HG03469 (cell line): ENCODE data around the gene STRN.
"Not testable (repeated sequence)": the region's sequence is repeated elsewhere in the genome, so short reads cannot be mapped to it uniquely, and the experiment has no call there.

Experiments
- ATAC-seq: cut with Tn5 transposase; IDR thresholded peaks from one replicate; pipeline ENCODE4 v1.9.1; 2021; ENCODE audit warnings: mild to moderate bottlenecking, moderate library complexity, moderate number of reproducible peaks; ENCODE audit not compliant: unreplicated experiment

Gene STRN

DNA sequence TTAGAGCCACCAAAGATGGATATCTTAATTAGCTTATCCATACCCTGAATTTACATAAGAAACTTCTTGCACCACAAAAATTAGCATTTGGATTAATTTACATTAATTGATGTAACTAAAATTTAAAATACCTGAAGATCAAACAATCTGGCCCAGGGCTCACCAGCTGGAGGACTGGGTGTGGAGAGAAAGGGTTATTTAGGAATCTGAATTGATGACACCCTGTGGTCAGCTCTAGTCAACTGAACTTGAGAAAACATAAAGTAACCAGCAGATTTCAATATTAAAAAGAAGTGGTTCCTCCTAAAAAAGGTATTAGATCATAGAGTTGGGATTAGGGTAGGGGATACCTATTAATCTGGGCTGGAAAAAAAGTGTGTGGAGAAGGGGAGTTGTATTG is 122.5 kb downstream of the STRN start:
- ATAC-seq = no peak

DNA sequence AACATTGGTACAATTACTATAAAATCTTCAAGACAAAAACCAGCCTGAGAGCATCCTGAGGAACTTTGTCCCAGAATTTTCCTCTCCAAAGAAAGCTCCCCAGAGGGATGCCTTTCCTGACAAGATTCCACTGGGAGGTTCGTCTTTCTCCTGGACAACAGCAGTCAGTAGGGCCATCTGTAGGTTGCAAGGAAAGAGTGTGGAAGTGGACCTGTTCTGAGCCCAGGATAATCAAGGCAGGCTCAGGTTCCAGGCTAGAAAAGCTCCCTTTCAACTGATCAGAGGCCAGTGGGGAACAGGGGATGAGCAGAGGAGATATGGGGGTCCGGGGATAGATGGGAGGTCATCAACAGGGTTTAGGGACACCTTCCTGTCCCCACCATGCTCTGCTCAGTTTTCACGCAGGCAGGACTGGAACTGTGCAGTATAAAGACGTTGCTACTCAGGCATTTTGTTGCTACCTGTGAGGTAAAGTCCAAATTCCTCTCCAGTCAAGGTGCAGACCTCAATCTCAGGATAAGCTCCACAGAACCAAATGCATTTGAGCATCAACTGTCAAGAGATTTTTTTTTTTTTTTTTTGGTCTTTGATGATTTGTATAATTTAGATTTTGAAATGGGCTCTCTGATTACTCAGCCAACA is 126.2 kb downstream of the STRN start:
- ATAC-seq = no peak

DNA sequence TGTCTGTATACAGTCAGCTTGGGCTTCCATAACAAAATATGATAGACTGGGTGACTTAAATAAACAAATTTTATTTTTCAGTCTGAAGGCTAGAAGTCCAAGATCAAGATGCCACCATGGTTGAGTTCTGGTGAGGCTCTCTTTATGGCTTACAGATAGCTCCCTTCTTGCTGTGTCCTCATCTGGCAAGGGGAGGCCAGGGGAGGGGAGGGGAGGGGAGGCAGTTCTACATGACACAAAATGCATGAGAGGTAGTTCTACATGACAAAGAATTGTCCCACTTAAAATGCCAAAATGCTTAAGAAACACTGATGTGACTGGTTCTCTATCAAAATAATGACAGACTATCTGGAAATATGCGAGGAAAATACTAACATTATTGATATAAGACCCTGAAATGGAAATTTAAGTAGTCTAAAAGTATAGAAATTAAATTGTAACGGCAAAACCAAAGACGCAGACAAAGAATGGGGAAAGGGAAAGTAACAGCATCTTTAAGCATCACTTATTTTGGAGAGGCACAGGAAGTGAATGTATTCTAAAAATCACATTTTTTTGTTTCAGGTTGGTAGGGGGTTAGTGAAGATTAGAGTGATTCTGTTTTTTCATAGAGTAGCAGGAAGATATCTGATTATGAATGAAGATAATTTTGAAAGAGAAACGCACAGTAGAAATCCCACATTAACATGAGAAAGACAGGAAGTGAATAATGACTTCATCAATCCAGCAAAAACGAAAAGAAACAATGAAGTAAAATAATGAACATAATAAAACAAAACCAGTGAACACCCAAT is 131.4 kb downstream of the STRN start:
- ATAC-seq = no peak

DNA sequence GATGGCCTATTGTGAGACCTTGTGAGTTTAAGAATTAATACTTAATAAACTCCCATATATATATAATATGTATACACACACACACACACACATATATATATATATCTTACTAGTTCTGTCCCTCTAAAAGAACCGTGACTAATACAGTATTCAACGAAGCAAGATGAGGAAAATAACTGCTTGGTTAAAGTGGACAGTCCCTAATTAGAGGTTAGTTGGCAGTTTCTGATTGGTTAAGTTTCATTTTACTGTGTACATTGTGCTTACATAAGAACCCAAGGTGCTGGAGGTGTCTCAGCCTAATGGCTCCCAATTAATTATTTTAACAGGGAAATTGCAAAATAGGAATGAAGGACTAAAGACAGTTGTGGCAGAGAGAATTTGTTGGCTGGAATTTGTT is 132.1 kb downstream of the STRN start:
- ATAC-seq = no peak

DNA sequence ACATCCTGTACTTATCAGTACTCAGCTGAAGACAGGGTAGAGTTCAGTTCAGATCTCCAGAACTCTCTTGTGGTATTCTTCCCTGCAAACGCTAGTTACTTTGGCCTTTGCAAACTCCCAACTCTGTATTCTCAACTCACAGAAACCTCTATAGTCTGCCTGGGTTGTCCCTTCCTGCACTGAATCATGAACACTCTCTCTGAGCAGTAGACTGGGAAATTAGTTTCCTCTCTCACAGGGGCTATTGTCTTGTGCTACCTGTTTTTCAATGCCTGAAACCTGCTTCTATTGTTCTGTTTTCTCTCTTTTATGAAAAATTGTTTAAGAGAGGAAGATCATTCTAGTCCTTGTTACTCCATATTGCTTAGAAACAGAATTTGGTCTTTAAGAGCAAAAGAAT is 135.2 kb downstream of the STRN start:
- ATAC-seq = no peak

DNA sequence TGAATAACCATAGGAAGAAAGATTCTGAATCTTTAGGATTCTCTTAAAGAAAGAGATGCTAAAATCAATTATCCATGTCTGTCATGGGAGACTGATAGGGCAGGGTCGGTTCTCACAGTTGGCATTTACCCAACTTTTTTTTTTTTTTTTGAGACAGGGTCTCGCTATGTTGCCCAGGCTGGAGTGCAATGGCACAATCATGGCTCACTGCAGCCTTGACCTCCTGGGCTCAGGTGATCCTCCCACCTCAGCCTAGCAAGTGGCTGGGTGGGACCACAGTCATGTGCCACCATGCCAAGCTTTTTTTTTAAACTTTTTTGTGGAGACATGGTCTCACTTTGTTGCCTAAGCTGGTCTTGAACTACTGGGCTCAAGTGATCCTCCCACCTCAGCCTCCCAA is 141.7 kb downstream of the STRN start:
- ATAC-seq = not testable (repeated sequence)

DNA sequence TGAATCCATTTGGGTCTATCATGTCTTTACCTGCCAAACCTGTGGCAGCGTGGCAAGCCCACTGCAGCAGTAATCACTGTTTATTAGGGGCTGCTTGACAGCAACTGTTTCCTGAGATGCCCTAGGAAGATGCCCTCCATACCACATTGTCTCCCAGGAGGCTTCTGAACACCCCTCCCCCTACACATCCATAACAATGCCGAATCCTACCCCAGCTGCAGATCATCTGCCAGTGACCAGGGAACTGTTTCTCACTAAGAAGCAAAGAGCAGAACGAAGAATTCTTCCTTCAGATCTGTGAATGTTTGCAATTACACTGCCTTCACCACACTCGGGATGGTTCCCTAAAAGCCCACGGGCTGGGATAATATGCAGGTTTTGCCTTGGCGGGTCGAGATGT is 142.1 kb downstream of the STRN start:
- ATAC-seq = no peak

DNA sequence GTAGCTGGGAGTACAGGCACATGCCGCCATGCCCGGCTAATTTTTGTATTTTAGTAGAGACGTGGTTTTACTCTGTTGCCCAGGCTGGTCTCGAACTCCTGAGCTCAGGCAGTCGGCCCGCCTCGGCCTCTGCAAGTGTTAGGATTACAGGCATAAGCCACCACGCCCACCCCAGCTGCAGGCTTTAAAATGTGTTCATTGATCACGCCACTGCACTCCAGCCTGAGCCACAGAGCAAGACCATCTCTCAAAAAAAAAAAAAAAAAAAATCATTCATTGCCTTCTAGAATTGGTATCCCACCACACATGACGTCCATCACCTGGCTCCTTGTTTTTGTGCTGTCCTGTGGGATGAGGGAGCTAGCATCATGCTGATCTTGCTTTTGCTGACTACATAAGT is 142.5 kb downstream of the STRN start:
- no peak for ATAC-seq

DNA sequence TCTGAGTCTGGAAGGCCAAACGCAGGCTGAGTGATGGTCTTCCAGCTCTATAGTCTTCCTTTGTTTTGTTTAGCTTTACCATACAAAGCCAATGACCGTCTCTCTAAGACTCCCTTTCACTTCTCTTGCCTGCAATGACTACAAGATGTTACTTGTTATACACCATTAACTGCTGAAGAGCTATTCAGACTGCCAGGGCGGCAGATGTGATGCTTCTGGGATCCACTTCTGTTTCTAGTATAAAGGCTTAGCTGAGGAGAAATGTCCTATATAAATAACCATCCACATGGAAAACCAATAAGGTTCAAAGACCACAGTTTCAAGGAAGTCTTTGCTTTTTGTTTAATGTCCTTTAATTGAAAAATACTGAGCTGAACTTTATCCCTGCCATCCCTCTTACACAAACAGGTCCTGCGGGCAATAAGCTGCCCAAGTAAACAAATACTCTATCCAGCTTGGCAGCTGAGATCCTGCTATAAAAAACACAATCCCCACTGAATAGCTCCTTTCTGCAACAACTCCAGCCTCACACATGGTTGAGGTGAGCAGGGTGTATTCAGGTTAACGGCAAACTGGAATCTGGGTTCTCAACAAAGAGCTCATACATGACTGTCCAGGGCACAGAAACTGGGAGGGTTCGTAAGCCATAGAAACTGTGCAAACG is 145.3 kb downstream of the STRN start:
- no peak for ATAC-seq

DNA sequence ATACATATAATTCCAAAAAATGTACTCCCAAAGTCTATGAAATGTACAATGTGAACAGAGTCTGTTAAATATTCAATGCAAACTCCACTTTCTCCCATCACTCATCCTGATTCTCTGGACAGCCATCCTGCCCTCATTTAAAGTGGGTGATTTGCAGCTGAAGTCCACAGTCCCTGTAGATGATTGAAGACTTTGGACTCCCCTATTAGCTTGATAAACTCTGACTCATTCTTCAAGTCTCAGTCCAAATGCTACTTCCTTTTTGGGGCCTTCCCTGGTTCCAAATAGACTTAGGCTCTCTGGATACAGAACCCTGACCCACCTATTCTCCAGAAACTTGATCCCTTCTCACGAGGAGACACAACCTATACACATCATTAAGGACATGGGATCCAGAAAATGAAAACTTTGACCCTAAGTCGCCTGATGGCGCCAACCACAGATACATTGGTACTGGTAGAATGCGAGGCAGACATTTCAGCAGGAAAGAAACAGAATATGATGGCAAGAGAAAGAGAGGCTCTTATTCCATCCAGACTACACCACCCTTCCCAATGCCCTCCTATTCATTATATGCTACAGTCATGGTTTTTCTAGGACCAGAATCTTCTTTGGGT is 147.1 kb downstream of the STRN start:
- ATAC-seq = no peak

DNA sequence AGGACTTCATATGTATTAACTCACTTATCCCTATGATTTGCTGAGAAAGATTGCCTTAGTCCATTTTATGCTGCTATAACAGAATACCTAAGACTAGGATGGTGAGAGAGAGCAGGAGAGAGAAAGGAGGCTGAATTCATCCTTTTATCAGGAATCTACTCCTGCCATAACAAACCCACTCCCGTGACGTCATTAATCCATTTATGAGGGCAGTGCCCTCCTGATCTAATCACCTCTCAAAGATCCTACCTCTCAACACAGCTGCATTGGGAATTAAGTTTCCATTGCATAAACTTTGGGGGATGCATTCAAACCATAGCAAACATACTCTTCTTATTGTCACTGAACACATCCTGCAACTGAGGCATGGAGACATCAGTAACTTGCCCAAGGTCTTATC is 147.8 kb downstream of the STRN start:
- ATAC-seq = no peak

DNA sequence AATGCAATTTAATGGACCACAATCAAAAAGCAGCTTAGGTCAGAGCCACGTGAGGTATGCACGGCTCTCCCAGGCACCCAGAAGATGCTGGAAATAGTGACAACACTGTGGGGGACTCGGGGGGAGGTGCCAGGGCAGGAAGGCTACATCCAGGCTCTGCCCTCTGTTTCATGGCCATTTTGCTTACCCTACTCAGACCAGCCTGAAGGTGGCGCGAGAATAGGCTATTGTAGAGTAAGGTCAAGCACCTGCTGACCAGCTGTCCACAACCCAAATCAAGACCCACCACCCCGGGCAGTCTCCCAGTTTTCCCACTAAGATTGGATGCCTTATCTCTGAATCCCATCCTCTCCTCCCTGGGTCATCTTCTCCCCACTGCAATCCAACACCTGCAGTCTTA is 154.1 kb downstream of the STRN start:
- no peak for ATAC-seq

DNA sequence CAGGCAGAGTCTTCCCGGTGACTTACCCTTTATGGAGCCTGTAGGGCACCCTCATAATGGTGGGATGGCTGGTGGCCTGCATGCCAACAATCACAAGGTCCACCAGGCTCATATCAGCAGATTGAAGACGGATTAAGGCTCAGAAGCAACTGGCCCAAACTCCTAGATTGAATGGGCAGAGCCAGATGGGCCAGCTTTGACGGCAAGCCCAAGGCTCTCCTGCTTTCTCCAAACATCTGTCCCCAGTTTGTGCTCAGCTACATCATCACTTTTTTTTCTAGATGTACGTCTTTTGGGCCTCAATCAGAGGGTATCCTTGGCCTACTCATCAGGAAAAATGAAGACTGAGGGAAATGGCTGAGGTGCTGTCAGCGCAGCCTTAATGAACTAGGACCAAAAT is 155.3 kb downstream of the STRN start:
- no peak for ATAC-seq

DNA sequence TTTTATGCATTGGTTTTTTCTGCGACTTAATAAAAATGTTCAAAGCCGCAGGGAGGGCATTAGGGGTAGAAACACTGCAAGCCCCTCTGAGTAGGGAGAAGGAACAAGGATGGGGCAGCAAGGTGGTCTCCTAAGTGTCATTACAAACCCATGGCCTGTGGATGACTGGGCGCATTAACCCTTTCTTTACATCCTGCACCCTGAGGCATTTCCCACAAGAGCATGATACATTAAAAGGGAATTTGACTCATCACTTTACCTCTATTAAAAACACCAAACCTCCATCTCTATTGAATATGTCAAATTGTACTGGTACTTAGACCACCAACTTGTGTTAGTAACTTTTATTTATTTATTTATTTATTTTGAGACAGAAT is 157.3 kb downstream of the STRN start:
- ATAC-seq = no peak

DNA sequence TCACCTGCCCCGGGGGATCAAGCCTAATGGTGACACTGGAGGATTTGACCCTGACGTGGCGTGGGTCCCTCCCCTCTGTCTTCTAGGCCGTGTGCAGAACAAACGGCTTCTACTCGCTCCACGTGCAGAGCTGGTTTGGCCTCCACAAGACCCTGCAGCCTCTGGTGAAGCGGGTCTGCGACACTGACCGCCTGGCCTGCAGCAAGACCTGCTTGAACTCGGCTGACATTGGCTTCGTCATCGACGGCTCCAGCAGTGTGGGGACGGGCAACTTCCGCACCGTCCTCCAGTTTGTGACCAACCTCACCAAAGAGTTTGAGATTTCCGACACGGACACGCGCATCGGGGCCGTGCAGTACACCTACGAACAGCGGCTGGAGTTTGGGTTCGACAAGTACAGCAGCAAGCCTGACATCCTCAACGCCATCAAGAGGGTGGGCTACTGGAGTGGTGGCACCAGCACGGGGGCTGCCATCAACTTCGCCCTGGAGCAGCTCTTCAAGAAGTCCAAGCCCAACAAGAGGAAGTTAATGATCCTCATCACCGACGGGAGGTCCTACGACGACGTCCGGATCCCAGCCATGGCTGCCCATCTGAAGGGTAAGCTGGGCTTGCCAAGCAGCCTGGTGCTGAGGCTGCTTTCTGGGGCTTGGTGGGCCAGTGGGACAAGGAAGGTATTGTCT is 157.8 kb downstream of the STRN start:
- no peak for ATAC-seq

DNA sequence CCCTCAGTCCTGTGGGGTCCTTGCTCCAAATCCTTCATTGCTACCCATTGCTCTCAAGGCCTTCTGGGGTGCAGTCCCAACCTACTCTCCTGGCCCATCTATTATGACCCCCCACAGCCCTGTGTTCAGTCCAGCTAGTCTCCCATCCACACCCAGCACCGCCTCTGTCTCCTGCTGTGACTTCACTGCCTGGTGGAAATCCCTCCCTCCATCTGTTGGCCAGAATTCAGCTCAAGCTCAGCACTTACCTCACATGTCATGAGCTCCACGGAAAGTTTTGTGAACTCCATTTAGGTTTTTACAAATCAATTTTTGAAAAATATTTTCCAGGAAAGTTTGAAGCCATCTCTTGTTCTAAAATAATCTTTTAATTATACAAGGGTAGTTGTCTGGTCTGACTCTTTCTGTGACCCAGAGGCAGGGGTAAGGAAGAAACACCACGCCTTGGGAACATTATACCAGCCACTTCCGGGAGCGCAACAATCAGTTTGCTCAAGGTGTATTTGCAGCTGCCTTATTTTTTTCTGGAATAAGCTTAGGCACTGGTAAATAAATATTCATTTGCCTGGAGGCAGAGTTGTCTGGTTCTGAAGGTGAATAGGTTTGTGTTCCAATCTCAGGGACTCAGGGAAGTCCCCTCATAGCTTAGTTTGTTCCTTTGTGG is 159.0 kb downstream of the STRN start:
- ATAC-seq = no peak

DNA sequence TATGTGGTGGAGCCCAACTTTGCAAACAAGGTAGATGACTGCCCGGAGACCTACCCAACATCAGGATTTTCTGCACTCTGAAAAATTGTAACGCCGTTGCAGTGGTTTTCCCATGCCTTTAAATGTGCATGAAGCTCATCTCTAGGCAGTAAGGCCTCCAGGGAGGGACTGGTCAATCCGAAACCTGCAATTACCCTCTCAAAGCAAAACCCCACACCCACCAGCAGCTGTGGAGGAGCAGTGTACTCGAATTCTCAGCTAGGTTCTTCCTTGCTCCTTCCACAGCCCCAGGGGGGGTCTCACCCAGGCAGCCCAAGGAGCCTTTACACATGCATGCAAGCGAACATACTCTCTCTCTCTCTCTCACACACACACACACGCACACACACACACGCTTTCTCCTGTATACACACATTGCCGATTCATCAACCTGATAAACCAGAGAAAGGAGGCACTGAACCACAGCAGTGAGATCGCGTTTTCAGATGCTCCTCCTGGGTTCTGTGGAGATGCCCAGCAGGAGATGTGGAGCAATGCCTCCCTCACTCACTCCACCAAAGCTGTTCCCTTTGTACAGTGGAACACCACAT is 160.6 kb downstream of the STRN start:
- ATAC-seq = no peak

DNA sequence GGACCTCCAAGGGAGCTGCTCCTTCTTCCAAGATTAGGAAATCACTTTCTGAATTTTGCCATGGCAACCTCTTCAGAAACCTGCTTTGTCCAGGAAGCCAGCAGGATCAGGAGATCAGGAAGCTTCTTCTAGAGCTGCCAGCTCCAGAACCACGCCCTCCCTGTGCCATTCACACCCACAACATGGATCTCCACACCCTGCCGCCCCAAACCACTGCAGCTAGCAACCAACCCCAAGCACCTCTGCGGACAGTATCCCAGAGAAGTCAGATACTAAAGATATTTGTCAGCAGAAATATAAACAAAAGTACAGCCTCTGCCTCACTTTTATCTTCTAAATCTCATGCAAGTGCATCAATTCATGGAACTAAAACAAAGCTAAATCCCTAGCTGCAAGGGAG is 163.4 kb downstream of the STRN start:
- ATAC-seq = no peak

DNA sequence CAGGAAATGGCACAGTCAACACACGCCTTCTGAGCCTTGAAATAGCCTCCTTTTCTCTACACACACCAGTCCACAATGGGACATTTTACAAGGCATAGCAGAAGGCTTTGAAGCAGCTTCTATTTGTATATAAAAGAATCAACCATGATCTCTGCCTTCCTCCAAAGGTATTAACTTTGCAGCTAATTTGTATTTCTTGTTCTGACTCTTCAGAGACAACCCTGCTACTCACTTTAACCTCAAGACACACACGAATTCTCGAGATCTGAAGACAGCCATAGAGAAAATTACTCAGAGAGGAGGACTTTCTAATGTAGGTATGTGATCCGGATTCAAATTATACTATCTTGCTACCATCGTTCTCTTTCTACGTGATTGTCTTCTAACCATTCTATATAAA is 165.2 kb downstream of the STRN start:
- no peak for ATAC-seq

DNA sequence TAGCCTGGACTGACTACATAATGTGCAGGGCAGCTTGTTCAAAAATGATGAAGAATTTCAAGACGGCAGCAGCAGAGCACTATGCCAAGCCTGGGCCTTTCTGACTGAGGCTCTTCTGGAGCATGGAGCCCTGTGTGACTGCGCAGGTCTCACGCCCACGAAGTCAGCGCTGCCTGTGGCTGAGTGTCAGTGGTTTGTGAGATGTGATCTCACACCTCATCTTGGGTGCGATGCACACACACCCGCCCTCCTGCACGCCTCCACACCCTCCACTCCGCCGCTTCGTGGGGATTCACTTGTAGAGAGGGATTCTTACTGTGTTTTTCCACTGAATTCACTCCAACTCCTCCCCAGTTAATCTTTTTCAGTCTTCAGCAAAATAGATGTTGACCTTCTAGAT is 166.0 kb downstream of the STRN start:
- no peak for ATAC-seq
